ENCODE results near the gene DLG1. TPM values are rescaled to one million over a fixed set of nuclear protein-coding genes. Genes with fewer than 3 reads are reported as not detected.

The DLG1 gene
- total and polyA plus RNA-seq, 2 of the 4 experiments (the other 2 are of a cell fraction) = 21.2 to 57.7 TPM

GRCh38 chr3:197222937-197223370 is 75.5 kb downstream of the DLG1 start:
- H4K20me1 ChIP-seq (ENCODE audit: insufficient read depth, low read length) = peaks cover 33% of the 10 kb centered on the region
- in situ Hi-C loops (cut with MboI; ENCODE audit: low sequenced_read_pairs) = no loop called here
- ATAC-seq (ENCODE audit: low read depth) = no peak

More at GRCh38 chr3:197222937-197223370, 75.5 kb downstream of the DLG1 start:
- H3K4ac ChIP-seq (ENCODE audit: low read depth, low read length) = no peak overlapping the region
- no peak for DNase-seq
- intact Hi-C loops (cut with micrococcal nuclease) (no loop called here), dilution Hi-C loops (cut with HindIII; ENCODE audit: low sequenced_read_pairs, unreplicated experiment) (no loop called here)
- no peak overlapping the region for H3K4me2 ChIP-seq (ENCODE audit: low read depth, low read length)
- H4K5ac ChIP-seq (ENCODE audit: low read depth, low read length) = no peak overlapping the region
- no peak overlapping the region for H2BK15ac ChIP-seq (ENCODE audit: low read depth, low read length)
- H2AK5ac ChIP-seq (ENCODE audit: low read depth, low read length) = no peak overlapping the region
- no peak overlapping the region for H2AK9ac ChIP-seq (replicated peaks; ENCODE audit: low read depth, low read length, poor library complexity)
- TF ChIP-seq SMC3 (IDR thresholded peaks at IDR 0.05; ENCODE audit: low read depth, low read length) (no peak), RAD21 (IDR thresholded peaks at IDR 0.05; ENCODE audit: low read length) (no peak), MXI1 (IDR thresholded peaks at IDR 0.05; ENCODE audit: borderline replicate concordance, low read depth, low read length) (no peak), BHLHE40 (IDR thresholded peaks at IDR 0.05; ENCODE audit: low read depth, low read length) (no peak), RCOR1 (IDR thresholded peaks at IDR 0.05; ENCODE audit: insufficient replicate concordance, low read length) (no peak), POLR2A (IDR thresholded peaks at IDR 0.05; ENCODE audit: low read depth, low read length) (no peak), RFX5 (IDR thresholded peaks at IDR 0.05; ENCODE audit: low read depth, low read length) (no peak), NFE2L2 (IDR thresholded peaks at IDR 0.05; ENCODE audit: low read depth, low read length) (no peak), FOS (IDR thresholded peaks at IDR 0.05; ENCODE audit: low read depth, low read length) (no peak), MAFK (IDR thresholded peaks at IDR 0.05; ENCODE audit: low read depth, low read length) (no peak), MAZ (IDR thresholded peaks at IDR 0.05; ENCODE audit: borderline replicate concordance, low read depth, low read length) (no peak), CEBPB (IDR thresholded peaks at IDR 0.05; ENCODE audit: low read depth, low read length) (no peak), ELK1 (IDR thresholded peaks at IDR 0.05; ENCODE audit: borderline replicate concordance, low read depth, low read length) (no peak), CHD1 (IDR thresholded peaks at IDR 0.05; ENCODE audit: low read depth, low read length) (no peak)
- TF ChIP-seq, protein P1, sequence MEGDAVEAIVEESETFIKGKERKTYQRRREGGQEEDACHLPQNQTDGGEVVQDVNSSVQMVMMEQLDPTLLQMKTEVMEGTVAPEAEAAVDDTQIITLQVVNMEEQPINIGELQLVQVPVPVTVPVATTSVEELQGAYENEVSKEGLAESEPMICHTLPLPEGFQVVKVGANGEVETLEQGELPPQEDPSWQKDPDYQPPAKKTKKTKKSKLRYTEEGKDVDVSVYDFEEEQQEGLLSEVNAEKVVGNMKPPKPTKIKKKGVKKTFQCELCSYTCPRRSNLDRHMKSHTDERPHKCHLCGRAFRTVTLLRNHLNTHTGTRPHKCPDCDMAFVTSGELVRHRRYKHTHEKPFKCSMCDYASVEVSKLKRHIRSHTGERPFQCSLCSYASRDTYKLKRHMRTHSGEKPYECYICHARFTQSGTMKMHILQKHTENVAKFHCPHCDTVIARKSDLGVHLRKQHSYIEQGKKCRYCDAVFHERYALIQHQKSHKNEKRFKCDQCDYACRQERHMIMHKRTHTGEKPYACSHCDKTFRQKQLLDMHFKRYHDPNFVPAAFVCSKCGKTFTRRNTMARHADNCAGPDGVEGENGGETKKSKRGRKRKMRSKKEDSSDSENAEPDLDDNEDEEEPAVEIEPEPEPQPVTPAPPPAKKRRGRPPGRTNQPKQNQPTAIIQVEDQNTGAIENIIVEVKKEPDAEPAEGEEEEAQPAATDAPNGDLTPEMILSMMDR (conservative IDR thresholded peaks at IDR 0.05; ENCODE audit: low read depth, low read length) = no peak
- TF ChIP-seq, protein P2, sequence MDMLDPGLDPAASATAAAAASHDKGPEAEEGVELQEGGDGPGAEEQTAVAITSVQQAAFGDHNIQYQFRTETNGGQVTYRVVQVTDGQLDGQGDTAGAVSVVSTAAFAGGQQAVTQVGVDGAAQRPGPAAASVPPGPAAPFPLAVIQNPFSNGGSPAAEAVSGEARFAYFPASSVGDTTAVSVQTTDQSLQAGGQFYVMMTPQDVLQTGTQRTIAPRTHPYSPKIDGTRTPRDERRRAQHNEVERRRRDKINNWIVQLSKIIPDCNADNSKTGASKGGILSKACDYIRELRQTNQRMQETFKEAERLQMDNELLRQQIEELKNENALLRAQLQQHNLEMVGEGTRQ (IDR thresholded peaks at IDR 0.05; ENCODE audit: low read depth, low read length) = no peak
- H4K8ac ChIP-seq (ENCODE audit: low read depth in 2 of 2, low read length in 2 of 2) = no peak overlapping the region
- H3K27me3 ChIP-seq (ENCODE audit: control insufficient read depth, insufficient read depth, low read length) = no peaks in the 10 kb centered on the region
- no peaks in the 10 kb centered on the region for H3K9me3 ChIP-seq (ENCODE audit: control insufficient read depth, insufficient read depth, low read length)
- H3K36me3 ChIP-seq (ENCODE audit: control insufficient read depth, insufficient read depth, low read length) = peaks cover 2% of the 10 kb centered on the region; the same call in 1 of the 2 replicates
- ChIA-PET CTCF (interaction anchor here (1.6 kb wide), 1 partner anchor 33 kb away, joined by 4 read pairs; no protein-coding TSS in a partner anchor), POLR2A (ENCODE audit: unreplicated experiment) (no interaction called here)
- H3K18ac ChIP-seq (ENCODE audit: low read depth, low read length) = no peak overlapping the region
- 39% methylated on average over 4 of the region's 5 CpGs; no CpG with 5 or more reads in 1 of the 2 experiments for whole genome bisulfite sequencing, 2 experiments (ENCODE audit: extremely low coverage in 2 of 2, insufficient read length in 1 of 2)
- H3K27ac ChIP-seq (ENCODE audit: insufficient read depth, low read length) = no peak overlapping the region
- no peak overlapping the region for H3K4me3 ChIP-seq (ENCODE audit: insufficient read depth, low read depth, low read length)
- no peak overlapping the region for H2BK120ac ChIP-seq (ENCODE audit: low read depth, low read length)
- H3K56ac ChIP-seq (ENCODE audit: extremely low read depth, insufficient read depth, low read length) = no peak overlapping the region
- H3K23ac ChIP-seq (ENCODE audit: low read depth, low read length) = no peak overlapping the region
- H2BK5ac ChIP-seq (ENCODE audit: low read depth, low read length, poor library complexity, severe bottlenecking) = no peak overlapping the region
- H3K9ac ChIP-seq (ENCODE audit: low read depth, low read length) = no peak overlapping the region
- H3K4me1 ChIP-seq (ENCODE audit: control insufficient read depth, insufficient read depth, low read length) = peaks cover 2% of the 10 kb centered on the region
- no peak overlapping the region for H3K14ac ChIP-seq (replicated peaks; ENCODE audit: low read depth, low read length)
- no peak overlapping the region for H2BK20ac ChIP-seq (ENCODE audit: low read depth, low read length)
- no peaks in the 10 kb centered on the region for H3K9me1 ChIP-seq (ENCODE audit: insufficient read depth, low read length)
- peaks cover 6 to 49% of the 10 kb centered on the region in 2 experiments; a peak in 3 of 4 replicates for H3K79me1 ChIP-seq (ENCODE audit: low read depth in 1 of 2, low read length in 2 of 2)
- H4K91ac ChIP-seq (ENCODE audit: insufficient read depth, low read depth, low read length) = no peak overlapping the region
- no TSS peak for BruUV-seq (replicated peaks)
- H2AFZ ChIP-seq (replicated peaks; ENCODE audit: low read length, poor library complexity) = no peak overlapping the region

Data from IMR-90 (cell line).